HG03571 (cell line): Measurements from ENCODE around the gene SEC62.

ENCODE experiments used
- ATAC-seq: cut with Tn5 transposase; IDR thresholded peaks from one replicate; pipeline ENCODE4 v1.9.1; 2021; ENCODE audit not compliant: unreplicated experiment

Gene SEC62

GRCh38 chr3:169966951-169967915 lies 626 bp downstream of the SEC62 start:
- peak; percentile 30 for ATAC-seq

GRCh38 chr3:169968224-169968885 lies 1.7 kb downstream of the SEC62 start:
- ATAC-seq, result no peak

GRCh38 chr3:169969174-169970095 lies 2.8 kb downstream of the SEC62 start:
- ATAC-seq, result no peak

GRCh38 chr3:169970847-169971246 lies 4.2 kb downstream of the SEC62 start:
- ATAC-seq, result no peak

- no peak for ATAC-seq
These were observed 4.9 kb downstream of the SEC62 start for GRCh38 chr3:169971522-169971921.

- no peak for ATAC-seq
These were observed 13.4 kb downstream of the SEC62 start for GRCh38 chr3:169980055-169980454.

GRCh38 chr3:169984292-169984691 lies 17.7 kb downstream of the SEC62 start:
- ATAC-seq, result no peak

- ATAC-seq, result no peak
These were observed 23.8 kb downstream of the SEC62 start for GRCh38 chr3:169990431-169990830.

GRCh38 chr3:169992156-169992555 lies 25.5 kb downstream of the SEC62 start:
- ATAC-seq, result no peak

- ATAC-seq, result no peak
These were observed 26.2 kb downstream of the SEC62 start for GRCh38 chr3:169992781-169993180.

GRCh38 chr3:169993761-169994160 lies 27.2 kb downstream of the SEC62 start:
- ATAC-seq, result no peak

GRCh38 chr3:169996063-169996462 lies 29.5 kb downstream of the SEC62 start:
- no peak for ATAC-seq

GRCh38 chr3:169998668-169999131 lies 32.1 kb downstream of the SEC62 start:
- peak; percentile 19 for ATAC-seq

GRCh38 chr3:169999433-169999832 lies 32.8 kb downstream of the SEC62 start:
- ATAC-seq, result peak; percentile 58

- ATAC-seq, result no peak
These were observed 33.4 kb downstream of the SEC62 start for GRCh38 chr3:170000051-170000450.

GRCh38 chr3:170002231-170002630 lies 35.6 kb downstream of the SEC62 start:
- ATAC-seq, result no peak

GRCh38 chr3:170002879-170003278 lies 36.3 kb downstream of the SEC62 start:
- no peak for ATAC-seq

GRCh38 chr3:170003881-170004356 lies 37.3 kb downstream of the SEC62 start:
- ATAC-seq, result no peak

GRCh38 chr3:170007031-170007663 lies 40.5 kb downstream of the SEC62 start:
- ATAC-seq, result peak; percentile 94

- no peak for ATAC-seq
These were observed 43.9 kb downstream of the SEC62 start for GRCh38 chr3:170010498-170010897.
